GM18526 (cell line): ENCODE data around the gene RNF113A.
A peak's percentile ranks its signal among the peaks of the same experiment; 100 is the strongest.

Experiments
- POLR2A ChIP-seq: IDR thresholded peaks from 3 replicates; pipeline ENCODE4 v1.6.1; 2011; ENCODE audit not compliant: insufficient read length; ENCODE audit errors: extremely low read depth

Gene RNF113A

DNA sequence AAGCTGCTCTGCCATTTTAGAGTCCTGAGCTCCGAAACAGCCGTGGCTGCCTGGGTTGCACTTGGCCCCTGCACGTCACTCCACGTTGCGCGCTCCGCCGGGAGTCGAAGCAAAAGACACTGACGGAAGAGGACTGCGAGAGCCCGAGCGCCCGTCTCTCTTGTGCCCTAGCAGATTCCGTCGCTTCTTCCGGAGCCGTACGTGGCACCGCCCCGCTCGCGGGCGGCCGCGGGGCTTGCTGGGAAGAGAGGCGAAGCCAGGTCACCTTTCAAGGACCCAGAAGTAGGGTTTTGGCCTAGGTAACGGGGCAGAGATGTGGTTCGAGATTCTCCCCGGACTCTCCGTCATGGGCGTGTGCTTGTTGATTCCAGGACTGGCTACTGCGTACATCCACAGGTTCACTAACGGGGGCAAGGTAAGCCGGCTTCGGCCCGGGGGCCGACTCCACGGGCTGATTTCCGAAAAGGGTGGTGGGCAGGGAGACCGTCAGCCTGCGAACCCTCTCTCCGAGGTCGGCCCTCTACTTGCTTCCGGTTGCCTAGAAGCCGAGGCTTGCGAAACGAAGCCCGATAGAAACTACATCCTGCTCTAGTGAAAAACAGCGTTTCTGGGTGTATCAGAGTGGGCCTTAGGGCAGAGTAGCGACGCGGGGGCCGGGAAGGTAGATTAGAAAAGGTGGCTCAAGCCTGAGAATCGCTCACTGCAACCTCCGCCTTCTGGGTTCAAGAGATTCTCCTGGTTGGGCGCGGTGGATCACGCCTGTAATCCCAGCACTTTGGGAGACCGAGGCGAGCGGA, at the start of gene RNF113A, which contains the start of gene NDUFA1:
Gene RNF113A (minus strand): TSS at position 135 of the 797 bp plus-strand sequence. CDS start 120 bp downstream, at position 15.
Gene NDUFA1 (plus strand): TSS at position 234 of the 797 bp plus-strand sequence. CDS start 80 bp downstream, at position 314.
- peak; percentile 78 for TF ChIP-seq POLR2A

DNA sequence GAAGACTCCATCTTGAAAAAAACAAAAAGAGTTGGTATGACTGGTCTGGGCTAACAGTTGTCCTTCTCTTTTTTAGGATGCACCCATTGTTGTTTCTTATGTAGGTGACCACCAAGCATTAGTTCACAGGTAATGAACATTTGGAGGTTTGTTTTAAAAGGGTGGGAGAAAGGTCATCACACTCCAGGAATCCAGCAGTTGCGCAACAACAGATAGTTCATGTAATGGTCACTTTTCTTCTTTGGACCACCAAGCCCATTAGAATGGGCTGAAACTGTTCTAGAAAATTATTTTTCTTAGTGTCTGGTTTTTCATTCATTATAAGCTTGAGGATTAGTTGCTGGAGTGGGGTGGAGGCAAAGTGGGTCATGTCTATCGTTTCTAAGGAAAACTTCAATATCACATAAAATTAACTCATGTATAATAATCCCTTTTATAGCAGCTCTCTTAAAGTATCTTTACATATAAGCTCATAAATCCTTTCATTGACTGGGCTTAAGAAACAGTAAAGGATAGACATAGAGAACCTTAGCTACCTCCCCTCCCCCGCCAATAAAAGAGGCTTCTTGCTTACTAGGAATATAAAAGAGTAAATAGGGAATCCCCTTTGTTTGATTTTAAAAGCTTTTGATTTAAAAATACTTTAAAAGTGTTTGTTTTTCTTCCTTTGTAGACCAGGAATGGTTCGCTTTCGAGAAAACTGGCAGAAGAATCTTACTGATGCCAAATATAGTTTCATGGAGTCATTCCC, 48.5 kb upstream of the RNF113A start:
- TF ChIP-seq POLR2A: no peak

DNA sequence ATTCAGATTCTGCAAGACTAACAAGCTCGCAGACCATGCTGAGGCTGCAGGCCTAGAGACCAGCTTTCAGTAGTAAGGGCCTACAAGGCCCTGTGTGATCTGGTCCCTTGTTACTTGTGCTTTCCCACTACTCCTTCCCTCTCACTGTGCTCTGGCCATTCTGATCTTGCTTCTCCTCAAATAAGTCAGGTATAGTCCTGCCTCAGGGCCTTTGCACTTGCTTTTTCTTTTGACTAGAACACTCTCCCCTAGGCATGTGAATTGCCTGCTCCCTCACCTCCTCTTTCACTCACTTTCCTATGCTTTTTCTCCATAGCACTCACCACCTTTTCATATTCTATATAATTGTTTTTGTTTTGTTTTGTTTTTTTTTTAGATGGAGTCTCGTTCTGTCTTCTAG, 46.3 kb upstream of the RNF113A start:
- no peak for TF ChIP-seq POLR2A

DNA sequence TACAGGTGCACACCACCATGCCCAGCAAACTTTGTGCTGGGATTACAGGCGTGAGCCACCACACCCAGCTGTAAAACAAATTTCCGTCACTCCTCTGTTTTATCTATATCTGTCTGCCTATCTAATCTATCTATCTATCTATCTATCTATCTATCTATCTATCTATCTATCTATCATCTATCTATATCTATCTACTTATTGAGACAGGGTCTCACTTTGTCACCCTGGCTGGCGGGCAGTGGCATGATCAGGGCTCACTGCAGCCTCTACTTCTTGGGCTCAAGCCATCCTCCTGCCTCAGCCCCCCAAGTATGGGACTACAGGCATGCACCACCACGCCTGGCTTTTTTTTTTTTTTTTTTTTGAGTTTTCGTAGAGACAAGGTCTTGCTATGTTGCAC, 44.8 kb upstream of the RNF113A start:
- no peak for TF ChIP-seq POLR2A

DNA sequence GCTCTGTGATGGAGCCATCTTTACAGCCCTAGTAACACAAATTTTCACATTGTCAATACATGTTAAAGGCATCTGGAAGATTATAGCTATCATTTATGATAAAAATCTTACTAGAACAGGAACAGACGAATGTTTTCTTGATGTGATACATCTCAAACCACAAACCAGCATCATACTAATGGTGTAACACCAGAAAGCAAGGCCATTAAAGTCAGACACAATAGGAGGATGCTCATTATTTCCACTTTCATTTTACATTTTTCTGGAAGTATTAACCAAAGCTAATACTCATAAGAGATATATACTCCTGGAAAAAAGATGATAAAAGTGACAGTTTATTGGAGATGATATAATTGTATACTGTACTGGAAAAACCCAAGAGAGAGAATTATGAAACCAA, 29.4 kb upstream of the RNF113A start:
- no peak for TF ChIP-seq POLR2A

DNA sequence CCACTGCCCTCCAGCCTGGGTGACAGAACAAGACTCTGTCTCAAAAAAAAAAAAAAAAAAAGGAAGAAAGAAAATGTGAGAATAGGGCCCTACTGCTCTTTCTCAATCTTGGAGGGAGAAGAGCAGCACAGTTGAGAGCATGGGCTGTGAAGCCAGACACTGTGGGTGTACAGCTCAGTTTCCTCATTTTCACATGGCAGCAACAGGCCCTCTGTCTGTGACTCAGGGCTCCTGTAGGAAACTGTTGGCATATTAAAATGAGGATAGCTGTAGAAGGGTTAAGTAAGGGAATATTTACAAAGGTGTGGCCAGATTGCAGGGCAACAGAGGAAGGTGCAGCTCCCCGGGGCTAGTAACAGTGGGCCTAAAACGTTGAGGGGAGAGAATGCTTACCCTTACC, 27.6 kb upstream of the RNF113A start:
- no peak for TF ChIP-seq POLR2A

DNA sequence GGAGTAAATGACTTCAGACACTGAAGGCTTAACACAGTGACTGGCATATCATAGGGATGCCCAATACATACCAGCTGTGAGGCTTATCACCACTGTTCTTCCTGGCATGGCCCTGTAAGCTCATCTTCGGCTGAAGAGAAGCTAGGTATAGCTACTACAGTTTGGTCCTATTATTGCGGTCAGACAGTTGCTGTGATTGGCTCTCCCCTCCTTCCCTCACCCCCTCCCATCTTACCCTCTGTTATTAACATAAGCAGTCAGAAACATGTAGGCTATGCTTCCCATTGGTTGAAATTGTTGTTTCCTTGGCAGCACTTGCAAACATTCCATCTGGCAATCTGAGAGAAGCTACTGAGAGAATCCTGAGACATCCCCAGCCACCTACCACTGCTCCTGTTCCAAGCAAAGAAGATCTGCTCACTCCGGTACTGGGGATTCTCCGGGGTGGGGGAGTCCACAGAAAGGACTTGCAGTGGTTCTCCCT, 24.4 kb upstream of the RNF113A start, which contains the start of gene AKAP14:
Gene AKAP14 (plus strand): TSS at position 51 of the 484 bp plus-strand sequence. CDS start 7,331 bp downstream, outside the sequence.
- no peak for TF ChIP-seq POLR2A

DNA sequence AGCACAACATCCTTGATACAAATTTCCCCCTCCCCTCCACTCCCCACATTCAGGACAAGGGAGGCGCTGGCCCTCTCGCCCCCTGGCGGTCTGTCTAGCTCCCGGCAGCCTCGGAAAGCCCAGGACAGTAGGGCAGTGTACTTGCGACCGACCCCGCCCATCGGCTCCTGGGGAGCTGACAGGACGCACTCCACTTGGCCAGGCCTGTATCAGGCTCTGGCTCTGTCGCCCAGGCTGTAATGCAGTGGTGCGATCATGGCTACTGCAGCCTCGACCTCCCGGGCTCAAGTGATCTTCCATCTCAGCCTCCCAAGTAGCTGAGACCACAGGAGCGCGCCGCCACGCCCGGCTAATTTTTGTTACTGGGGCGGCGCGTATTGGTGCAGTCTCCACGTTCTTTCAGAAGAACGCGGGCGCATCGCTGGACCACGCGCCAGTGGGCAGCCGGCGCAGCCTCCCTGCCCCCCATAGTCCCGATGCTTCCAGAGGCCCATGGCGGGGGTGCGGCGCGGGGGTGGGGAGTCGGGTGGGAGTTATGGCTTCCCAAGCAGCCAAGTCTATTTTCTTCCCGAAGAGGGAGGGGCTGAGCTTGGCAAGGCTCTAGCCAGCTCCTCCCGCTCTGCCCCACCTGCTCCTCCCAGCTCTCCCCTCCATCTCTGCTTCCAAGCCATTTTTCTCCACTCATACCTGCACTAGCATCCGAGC, 16.3 kb upstream of the RNF113A start:
- no peak for TF ChIP-seq POLR2A

DNA sequence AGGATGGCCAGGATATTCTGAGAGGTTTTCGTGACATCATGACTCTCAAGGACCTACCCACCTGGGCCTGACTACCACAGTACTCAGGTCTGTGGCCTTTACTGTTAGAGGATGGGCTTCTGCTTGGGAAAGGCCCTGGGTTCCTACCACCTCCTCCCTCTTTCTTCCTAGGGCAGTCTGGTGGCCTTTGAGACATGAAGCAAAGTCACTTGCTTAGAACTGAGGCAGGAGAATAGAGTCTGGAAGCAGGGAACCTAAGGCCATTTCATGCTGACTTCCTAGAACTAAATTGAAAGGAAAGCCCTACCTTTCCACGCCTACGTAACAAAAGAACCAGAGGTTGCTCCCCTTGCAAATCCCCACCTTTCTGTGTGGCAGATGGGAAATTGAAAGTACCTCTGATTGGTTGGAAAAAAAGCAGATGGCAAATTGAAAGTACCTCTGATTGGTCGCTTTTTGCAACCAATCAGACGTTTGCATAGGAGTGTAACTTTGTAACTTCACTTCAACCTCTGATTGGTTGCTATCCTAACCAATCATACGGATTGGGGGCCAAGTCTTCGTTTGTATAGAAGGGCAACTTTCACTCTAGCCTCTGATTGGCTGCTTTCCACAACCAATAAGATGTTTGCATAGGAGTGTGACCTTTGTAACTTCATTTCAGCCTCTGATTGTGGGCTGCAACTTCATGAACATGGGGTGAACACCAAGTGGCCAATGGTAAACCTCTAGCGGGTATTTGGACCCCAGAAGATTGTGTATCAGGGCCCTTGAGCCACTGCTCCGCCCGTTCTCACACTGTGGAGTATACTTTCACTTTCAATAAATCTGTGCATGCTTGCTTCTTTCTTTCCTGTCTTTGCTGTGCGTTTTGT, 14.3 kb upstream of the RNF113A start:
- TF ChIP-seq POLR2A: no peak

DNA sequence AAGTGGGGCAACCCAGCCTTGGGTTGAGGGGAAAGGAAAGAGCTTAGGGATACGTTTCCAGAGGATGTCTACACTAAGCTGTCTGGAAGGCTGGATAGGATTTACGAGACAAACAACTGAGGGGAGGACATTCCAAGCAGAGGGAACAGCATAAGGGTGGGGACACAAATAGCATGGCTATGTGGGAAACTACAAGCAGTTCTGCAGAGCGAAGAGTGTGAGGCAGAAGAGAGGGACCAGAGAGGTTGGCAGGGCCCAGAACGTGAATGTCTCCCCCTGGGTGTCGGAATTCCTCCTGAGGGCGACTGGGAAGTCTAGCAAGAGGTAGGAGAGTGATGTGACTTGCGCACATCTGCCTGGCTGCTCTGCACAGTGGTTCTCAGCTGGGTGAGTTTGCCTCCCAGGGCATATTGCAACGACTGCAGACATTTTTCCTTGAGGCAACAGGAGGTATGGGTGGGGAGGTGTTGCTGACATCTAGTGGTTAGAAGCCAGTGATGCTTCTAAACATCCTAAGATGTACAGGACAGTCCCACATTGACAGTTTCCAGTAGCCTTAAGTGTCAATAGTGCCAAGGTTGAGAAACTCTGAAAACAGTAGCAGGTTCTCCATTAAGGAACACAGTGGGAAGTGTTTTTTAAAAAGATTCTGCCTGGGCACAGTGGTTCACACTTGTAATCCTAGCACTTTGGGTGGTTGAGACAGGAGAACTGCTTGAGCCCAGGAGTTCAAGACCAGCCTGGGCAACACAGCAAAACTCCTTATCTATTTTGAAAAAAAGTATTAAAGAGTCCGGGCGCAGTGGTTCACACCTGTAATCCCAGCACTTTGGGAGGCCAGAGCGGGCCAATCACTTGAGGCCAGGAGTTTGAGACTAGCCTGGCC, 9.3 kb upstream of the RNF113A start:
- TF ChIP-seq POLR2A: no peak

DNA sequence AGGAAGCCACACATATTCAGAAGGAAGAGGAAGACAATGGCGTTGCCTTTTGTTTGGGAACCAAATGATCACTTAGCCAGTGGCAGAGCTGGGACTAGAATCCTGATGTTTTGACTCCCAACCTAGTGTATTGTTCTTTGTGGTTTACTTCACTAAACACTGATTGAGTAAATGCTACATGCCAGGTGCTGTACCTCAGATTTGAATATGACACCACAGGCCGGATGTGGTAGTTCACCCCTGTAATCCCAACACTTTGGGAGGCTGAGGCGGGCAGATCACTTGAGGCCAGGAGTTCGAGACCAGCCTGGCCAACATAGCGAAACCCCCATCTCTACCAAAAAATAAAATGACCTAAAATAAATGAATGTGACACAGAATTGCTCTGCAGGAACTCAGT, 8.5 kb upstream of the RNF113A start:
- TF ChIP-seq POLR2A: no peak

DNA sequence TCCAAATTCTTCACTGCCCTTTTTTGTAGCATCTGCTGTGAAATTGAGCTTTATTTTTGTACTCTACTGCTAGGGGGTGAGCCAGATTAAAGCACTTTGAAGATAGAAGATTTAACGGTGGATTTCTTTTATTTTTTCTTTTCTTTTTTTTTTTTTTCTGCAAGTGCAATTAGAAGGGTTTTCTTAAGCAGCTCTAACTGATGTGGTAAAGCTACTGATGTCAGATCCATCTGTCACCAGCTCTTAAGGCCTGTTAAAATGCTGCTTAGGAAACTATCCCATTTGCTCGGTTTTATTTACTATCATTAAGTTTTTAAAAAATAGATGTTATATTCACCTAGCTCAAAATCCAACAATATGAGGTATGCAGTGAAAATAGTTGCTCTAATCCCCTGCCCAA, 7.2 kb upstream of the RNF113A start:
- TF ChIP-seq POLR2A: no peak

DNA sequence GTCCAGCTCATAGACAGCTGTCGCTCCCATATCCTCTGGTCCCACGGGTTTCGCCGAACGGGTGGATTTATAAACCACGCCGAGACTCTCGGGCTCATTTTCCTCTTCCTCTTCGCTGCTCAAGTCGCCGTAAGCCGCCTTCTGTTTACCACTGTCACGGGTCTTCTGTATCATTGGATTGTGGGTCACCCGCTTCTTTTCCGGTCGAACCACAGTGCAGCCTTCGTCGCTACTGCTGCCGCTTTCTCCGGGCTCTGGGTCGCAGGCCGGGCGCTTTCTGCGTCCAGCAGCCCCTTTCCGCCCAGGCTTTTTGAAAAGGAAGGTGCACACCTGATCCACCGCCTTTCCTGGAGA, 311 bp downstream of the RNF113A start:
- TF ChIP-seq POLR2A: no peak
